GM13976 (cell line): ENCODE results near the gene KRT75.

ENCODE experiments used
- DNase-seq: peaks from one replicate; pipeline ENCODE4 v3.0.0; 2012; ENCODE audit warnings: low spot score
- CTCF ChIP-seq: IDR thresholded peaks from 2 replicates; pipeline ENCODE4 v1.5.1; 2012; ENCODE audit warnings: borderline replicate concordance, mild to moderate bottlenecking; ENCODE audit not compliant: insufficient read depth; ENCODE audit errors: extremely low read depth, missing control alignments, control extremely low read depth
- in situ Hi-C: fragments of 300-500 bp; cut with MboI; formaldehyde crosslinking; loops from one replicate; pipeline ENCODE4 v1.12.0; 2022; ENCODE audit warnings: low sequenced_read_pairs, mixed read lengths, inconsistent platforms; ENCODE audit not compliant: unreplicated experiment

The KRT75 gene

DNA sequence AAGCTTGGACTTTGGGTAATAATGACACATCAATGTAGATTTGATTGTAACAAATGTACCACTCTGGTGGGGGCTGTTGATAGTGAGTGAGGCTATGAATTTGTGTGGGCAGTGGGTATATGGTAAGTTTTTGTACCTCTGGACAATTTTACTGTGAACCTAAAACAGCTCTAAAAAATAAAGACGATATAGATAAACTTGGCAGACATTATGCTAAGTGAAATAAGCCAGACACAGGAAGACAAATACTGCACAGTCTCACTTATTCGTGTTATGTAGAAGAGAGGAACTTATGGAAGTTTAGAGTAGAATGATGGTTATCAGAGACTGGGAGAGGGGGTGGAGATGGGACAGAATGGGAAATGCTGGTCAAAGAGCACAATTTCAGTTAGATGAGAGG lies 30.7 kb upstream of the KRT75 start:
- no peak for DNase-seq
- TF ChIP-seq CTCF = no peak
- in situ Hi-C loops = no loop called here

- no peak for TF ChIP-seq CTCF
- no peak for DNase-seq
- in situ Hi-C loops = no loop called here
These were observed 27.5 kb upstream of the KRT75 start for GRCh38 chr12:52461693-52462092.

GRCh38 chr12:52458861-52459260 lies 24.7 kb upstream of the KRT75 start:
- no peak for TF ChIP-seq CTCF
- in situ Hi-C loops = no loop called here
- no peak for DNase-seq

DNA sequence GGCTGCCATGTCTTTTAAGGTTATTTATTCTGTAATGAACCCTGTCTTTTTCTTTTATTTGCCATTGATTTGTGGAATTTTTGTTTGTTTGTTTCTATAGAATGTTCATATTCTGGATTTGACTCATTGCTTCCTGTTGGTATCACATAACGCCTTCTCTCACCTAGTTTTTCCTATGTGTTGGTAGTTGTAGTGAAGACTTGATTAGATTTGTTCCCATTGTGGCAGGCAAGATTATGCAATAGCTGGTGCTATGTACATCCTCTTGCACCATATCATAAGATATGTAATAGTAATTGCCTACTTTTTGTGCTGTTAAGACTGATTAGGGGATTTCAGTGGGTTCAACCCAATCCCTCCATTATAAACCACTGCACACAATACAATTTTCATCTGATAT lies 21.6 kb upstream of the KRT75 start:
- no peak for TF ChIP-seq CTCF
- no peak for DNase-seq
- in situ Hi-C loops = no loop called here

DNA sequence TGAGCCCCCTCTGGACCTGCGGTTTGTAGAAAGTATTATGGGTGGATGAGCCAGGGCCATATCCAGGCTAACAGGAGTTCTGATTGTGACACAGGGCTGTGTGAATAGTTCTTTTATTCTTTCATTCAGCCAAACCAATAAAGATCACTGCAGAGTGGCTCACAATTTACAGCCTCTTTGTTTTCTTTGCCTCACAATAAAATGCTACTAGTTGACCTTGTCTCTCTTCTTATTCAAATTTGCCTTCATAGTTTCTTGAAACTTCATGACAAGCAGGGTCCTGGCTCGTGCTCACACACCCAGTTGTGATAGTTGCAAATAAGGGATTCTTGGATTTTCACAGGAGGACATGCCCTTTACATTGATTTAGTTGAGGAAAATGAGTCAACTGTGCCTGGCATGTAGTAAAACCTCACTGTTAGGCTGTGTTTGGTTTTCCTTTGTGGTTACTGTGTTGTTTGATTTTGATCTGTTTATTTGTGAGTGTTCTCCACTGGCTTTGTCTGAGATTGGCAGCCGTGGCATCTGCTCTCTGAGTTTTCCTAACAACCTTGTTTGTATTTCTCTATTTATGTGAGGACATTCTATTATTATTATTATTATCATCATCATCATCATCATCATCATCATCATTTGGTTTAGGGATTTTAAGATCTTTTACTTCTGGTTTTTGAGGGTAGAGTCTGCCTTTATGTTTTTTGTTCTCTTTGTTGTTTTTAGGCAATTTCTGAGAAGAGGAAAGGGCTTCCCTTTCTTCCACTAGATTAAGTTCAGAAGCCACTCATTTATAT lies 20.4 kb upstream of the KRT75 start:
- no peak for TF ChIP-seq CTCF
- in situ Hi-C loops = no loop called here
- no peak for DNase-seq

DNA sequence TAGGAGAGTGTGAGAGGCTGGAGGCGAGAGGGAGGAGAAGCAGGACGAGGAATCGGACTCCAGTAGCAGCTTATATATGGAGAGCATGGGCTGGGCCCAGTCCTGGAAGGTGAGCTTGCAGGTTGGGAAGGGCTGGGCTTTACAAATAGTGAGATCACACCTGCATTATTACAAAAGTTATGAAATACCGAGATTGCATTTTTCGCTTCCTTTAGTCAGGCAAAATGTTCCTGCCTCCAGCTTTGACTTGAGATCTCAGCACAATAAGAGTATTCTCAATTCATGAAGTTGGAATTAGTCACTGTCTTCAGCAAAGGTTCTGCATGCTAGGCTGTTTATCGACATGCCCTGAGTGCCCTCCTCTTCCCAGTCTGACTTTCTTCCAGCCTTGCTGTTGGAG lies 17.9 kb upstream of the KRT75 start, which contains the start of gene KRT6B:
Gene KRT6B, minus strand, starts transcription at position 46 of the 400 bp plus-strand sequence. CDS start 68 bp downstream, outside the sequence.
- DNase-seq = no peak
- TF ChIP-seq CTCF = no peak
- in situ Hi-C loops = no loop called here
